CD14-positive monocyte (primary cell): Measurements from ENCODE around the gene NRXN3. TPM values are rescaled to one million over a fixed set of nuclear protein-coding genes. Genes with fewer than 3 reads are reported as not detected.

Experiments used
- DNase-seq, 3 donors: peaks; one replicate each; pipeline ENCODE4 v3.0.0-alpha.2; 2011 to 2022
- H2AFZ ChIP-seq: 2 replicates; pipeline ENCODE4 v1.6.0; 2012; ENCODE audit warnings: mild to moderate bottlenecking, low read depth, low read length, inconsistent platforms; ENCODE audit not compliant: insufficient read depth, poor library complexity, severe bottlenecking
- H3K27ac ChIP-seq, 2 donors: 1 replicate in 1 of 2; 2 replicates in 1 of 2; pipeline ENCODE4 v1.5.1; 2012 to 2013; ENCODE audit warnings: low read length in 2 of 2, control low read depth in 1 of 2, inconsistent platforms in 1 of 2, low read depth in 1 of 2, mild to moderate bottlenecking in 1 of 2
- H3K27me3 ChIP-seq, 2 donors: one replicate each; pipeline versions ENCODE4 v1.6.0 to v1.6.1; 2011 to 2013; ENCODE audit warnings: low read length in 2 of 2; ENCODE audit not compliant: control insufficient read depth in 2 of 2, insufficient read depth in 2 of 2
- H3K36me3 ChIP-seq, 2 donors: replicated peaks in 1 of 2; 1 replicate in 1 of 2; 2 replicates in 1 of 2; pipeline versions ENCODE4 v1.5.1 to v1.6.1; 2012 to 2013; ENCODE audit warnings: low read length in 2 of 2, control low read depth in 1 of 2, inconsistent platforms in 1 of 2, mild to moderate bottlenecking in 1 of 2; ENCODE audit not compliant: insufficient read depth in 2 of 2, control insufficient read depth in 1 of 2
- H3K4me1 ChIP-seq, 2 donors: 1 replicate in 1 of 2; 2 replicates in 1 of 2; pipeline versions ENCODE4 v1.5.1 to v1.6.1; 2012 to 2013; ENCODE audit warnings: low read length in 2 of 2, control low read depth in 1 of 2, inconsistent platforms in 1 of 2, mild to moderate bottlenecking in 1 of 2, moderate library complexity in 1 of 2; ENCODE audit not compliant: insufficient read depth in 2 of 2, control insufficient read depth in 1 of 2
- H3K4me2 ChIP-seq: replicated peaks from 2 replicates; pipeline ENCODE3; 2012; ENCODE audit warnings: low read length, moderate library complexity, mild to moderate bottlenecking; ENCODE audit not compliant: poor library complexity, severe bottlenecking; ENCODE audit errors: extremely low read depth
- H3K4me3 ChIP-seq, 3 experiments: fragments of 200-600 bp in 1 of 3; sonication (generic) in 1 of 3; replicated peaks in 1 of 3; 1 replicate in 2 of 3; 2 replicates in 1 of 3; pipeline ENCODE4 v1.5.1; 2011 to 2013; ENCODE audit warnings: low read length in 3 of 3, mild to moderate bottlenecking in 3 of 3, control low read depth in 2 of 3, low read depth in 2 of 3, inconsistent platforms in 1 of 3, moderate library complexity in 1 of 3
- H3K79me2 ChIP-seq: 2 replicates; pipeline ENCODE4 v1.6.0; 2012; ENCODE audit warnings: mild to moderate bottlenecking, control low read depth, inconsistent platforms, low read length, moderate library complexity; ENCODE audit not compliant: insufficient read depth
- H3K9ac ChIP-seq: 2 replicates; pipeline ENCODE4 v1.6.0; 2017; ENCODE audit warnings: low read length, mild to moderate bottlenecking; ENCODE audit not compliant: insufficient read depth, poor library complexity, severe bottlenecking
- H3K9me3 ChIP-seq, 2 donors: replicated peaks in 1 of 2; 1 replicate in 1 of 2; 2 replicates in 1 of 2; pipeline versions ENCODE4 v1.5.1 to v1.6.1; 2012 to 2013; ENCODE audit warnings: low read length in 2 of 2, control low read depth in 1 of 2; ENCODE audit not compliant: control insufficient read depth in 1 of 2, insufficient read depth in 1 of 2
- H4K20me1 ChIP-seq: 2 replicates; pipeline ENCODE4 v1.6.0; 2012; ENCODE audit warnings: mild to moderate bottlenecking, low read length, control low read depth, moderate library complexity; ENCODE audit not compliant: insufficient read depth
- H3K27ac Mint-ChIP-seq, 7 donors: one replicate each; pipeline ENCODE4 v1.8.0; 2020; ENCODE audit warnings: mild to moderate bottlenecking in 7 of 7, mixed read lengths in 7 of 7, moderate library complexity in 6 of 7, inconsistent platforms in 2 of 7
- H3K27me3 Mint-ChIP-seq, 3 donors: one replicate each; pipeline ENCODE4 v1.8.0; 2021 to 2022; ENCODE audit warnings: low read depth in 3 of 3, mild to moderate bottlenecking in 3 of 3, mixed read lengths in 3 of 3, moderate library complexity in 3 of 3, inconsistent platforms in 1 of 3
- H3K36me3 Mint-ChIP-seq, 2 donors: one replicate each; pipeline ENCODE4 v1.8.0; 2020; ENCODE audit warnings: mixed read lengths in 2 of 2, inconsistent platforms in 1 of 2, mild to moderate bottlenecking in 1 of 2
- H3K4me1 Mint-ChIP-seq: one replicate; pipeline ENCODE4 v1.8.0; 2020; ENCODE audit warnings: mild to moderate bottlenecking, mixed read lengths
- H3K4me3 Mint-ChIP-seq, 2 donors: one replicate each; pipeline ENCODE4 v1.8.0; 2020; ENCODE audit warnings: mild to moderate bottlenecking in 2 of 2, mixed read lengths in 2 of 2, moderate library complexity in 1 of 2
- H3K9me3 Mint-ChIP-seq, 7 donors: one replicate each; pipeline ENCODE4 v1.8.0; 2020 to 2022; ENCODE audit warnings: mixed read lengths in 7 of 7, mild to moderate bottlenecking in 6 of 7, moderate library complexity in 6 of 7, inconsistent platforms in 2 of 7
- WGBS: methylation state at CpG from one replicate; pipeline ENCODE4 v1.1.5; 2013; ENCODE audit warnings: missing lambda C conversion rate; ENCODE audit not compliant: insufficient coverage; 5-methylcytosine and 5-hydroxymethylcytosine counted together
- intact Hi-C, 2 donors: fragments of 100-400 bp; cut with micrococcal nuclease; formaldehyde crosslinking; loops; one replicate each; pipeline versions ENCODE4 v1.15.0 to v1.15.1; 2023
- polyA plus RNA-seq, 3 donors: library from polyadenylated mRNA; depleted of rRNA in 1 of 3; unstranded in 2 of 3; stranded (reverse) in 1 of 3; fragments of 300-500 nt in 2 of 3; fragments of >200 nt in 1 of 3; fragmentation: Illumina TruSeq in 2 of 3; gene quantifications; 1 replicate in 2 of 3; 2 replicates in 1 of 3; pipeline ENCODE4 v1.2.3, GENCODE V29; 2012 to 2021
- TF ChIP-seq, protein P1 (sequence below): fragments of 200-600 bp; IDR thresholded peaks from one replicate; pipeline ENCODE4 v1.8.0; 2022; ENCODE audit warnings: antibody characterized with exemption, mild to moderate bottlenecking

Gene NRXN3
- polyA plus RNA-seq, 3 donors, result not detected

DNA sequence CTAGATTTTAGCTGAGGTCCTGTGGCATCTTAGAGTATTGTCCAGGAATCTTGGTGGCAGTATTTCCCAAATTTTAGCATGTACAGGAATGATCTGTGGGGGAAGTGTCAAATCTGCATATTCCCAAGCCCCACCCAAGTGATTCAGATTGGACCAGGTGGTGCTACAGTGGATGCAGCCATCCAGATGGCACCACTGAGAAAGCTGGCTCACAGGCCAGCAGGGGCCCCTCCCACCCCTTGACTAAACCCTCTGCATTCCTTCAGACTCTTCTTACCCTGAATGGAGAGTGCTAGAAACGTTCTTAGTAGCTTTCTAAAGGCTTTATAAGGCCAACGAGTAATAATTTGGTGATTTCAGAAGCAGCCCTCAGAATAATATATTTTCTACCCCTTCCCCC, 255.2 kb downstream of the NRXN3 start:
- no peak for DNase-seq
- Histone ChIP-seq H4K20me1 (no peaks in the 10 kb centered on the region), H3K27ac (no peak overlapping the region), H3K4me1 (no peaks in the 10 kb centered on the region), H3K4me2 (no peak overlapping the region), H2AFZ (no peak overlapping the region), H3K27me3 (no peaks in the 10 kb centered on the region), H3K9ac (no peak overlapping the region), H3K4me3 (no peak overlapping the region), H3K9me3 (no peaks in the 10 kb centered on the region), H3K36me3 (no peaks in the 10 kb centered on the region), H3K79me2 (no peaks in the 10 kb centered on the region)
- TF ChIP-seq, protein P1, sequence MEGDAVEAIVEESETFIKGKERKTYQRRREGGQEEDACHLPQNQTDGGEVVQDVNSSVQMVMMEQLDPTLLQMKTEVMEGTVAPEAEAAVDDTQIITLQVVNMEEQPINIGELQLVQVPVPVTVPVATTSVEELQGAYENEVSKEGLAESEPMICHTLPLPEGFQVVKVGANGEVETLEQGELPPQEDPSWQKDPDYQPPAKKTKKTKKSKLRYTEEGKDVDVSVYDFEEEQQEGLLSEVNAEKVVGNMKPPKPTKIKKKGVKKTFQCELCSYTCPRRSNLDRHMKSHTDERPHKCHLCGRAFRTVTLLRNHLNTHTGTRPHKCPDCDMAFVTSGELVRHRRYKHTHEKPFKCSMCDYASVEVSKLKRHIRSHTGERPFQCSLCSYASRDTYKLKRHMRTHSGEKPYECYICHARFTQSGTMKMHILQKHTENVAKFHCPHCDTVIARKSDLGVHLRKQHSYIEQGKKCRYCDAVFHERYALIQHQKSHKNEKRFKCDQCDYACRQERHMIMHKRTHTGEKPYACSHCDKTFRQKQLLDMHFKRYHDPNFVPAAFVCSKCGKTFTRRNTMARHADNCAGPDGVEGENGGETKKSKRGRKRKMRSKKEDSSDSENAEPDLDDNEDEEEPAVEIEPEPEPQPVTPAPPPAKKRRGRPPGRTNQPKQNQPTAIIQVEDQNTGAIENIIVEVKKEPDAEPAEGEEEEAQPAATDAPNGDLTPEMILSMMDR, result no peak
- Mint-ChIP-seq H3K27ac (no peak overlapping the region), H3K27me3 (peaks cover 0 to 7% (median 2%) of the 10 kb centered on the region in 3 donors), H3K4me3 (no peak overlapping the region), H3K9me3 (no peaks in the 10 kb centered on the region), H3K4me1 (no peaks in the 10 kb centered on the region), H3K36me3 (no peaks in the 10 kb centered on the region)
- intact Hi-C loops, result no loop called here
- WGBS, result 14% methylated on average over 1 of the region's 2 CpGs

DNA sequence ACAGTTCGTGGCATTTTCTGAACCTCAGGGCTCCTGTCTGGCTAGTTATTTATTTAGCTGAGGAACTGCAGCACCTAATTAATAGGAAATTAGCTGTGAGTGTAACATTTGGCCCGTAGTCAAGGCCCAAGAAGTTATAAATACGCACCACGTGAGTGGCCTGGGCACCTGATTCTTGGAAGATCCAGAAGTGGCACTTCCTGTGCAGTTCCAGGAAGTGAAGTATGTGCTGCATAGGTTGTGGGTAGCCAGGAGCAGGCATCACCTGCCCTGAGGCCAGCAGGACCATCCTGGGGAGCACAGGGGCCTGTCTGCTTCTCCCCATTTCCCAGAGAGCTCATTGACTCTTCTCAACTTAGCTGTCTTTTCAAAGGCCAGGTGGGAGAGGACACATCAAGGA, 255.6 kb downstream of the NRXN3 start:
- Histone ChIP-seq H3K36me3 (no peaks in the 10 kb centered on the region), H3K27ac (no peak overlapping the region), H3K4me3 (no peak overlapping the region), H2AFZ (no peak overlapping the region), H4K20me1 (no peaks in the 10 kb centered on the region), H3K9me3 (no peaks in the 10 kb centered on the region), H3K4me1 (no peaks in the 10 kb centered on the region), H3K27me3 (no peaks in the 10 kb centered on the region), H3K79me2 (no peaks in the 10 kb centered on the region), H3K9ac (no peak overlapping the region), H3K4me2 (no peak overlapping the region)
- intact Hi-C loops, result no loop called here
- Mint-ChIP-seq H3K27me3 (peaks cover 0 to 5% (median 2%) of the 10 kb centered on the region in 3 donors), H3K36me3 (no peaks in the 10 kb centered on the region), H3K27ac (no peak overlapping the region), H3K4me3 (no peak overlapping the region), H3K9me3 (no peaks in the 10 kb centered on the region), H3K4me1 (no peaks in the 10 kb centered on the region)
- TF ChIP-seq, protein P1, result no peak
- no peak for DNase-seq
- 56% methylated on average over 3 of the region's 4 CpGs for WGBS
